ENCODE measurements around the gene C1orf56.

GRCh38 chr1:151008244-151009205 is 39.0 kb upstream of the C1orf56 start, which contains the start of gene PRUNE1:
- TF ChIP-seq GATA2 (IDR thresholded peaks at IDR 0.05; ENCODE audit: low read depth, low read length), result no peak
- no peak for TF ChIP-seq GATA3 (IDR thresholded peaks at IDR 0.05; ENCODE audit: low read depth, low read length)
